ENCODE measurements around the gene MAPK1. TPM values are rescaled to one million over a fixed set of nuclear protein-coding genes. Genes with fewer than 3 reads are reported as not detected.

The MAPK1 gene
- total and polyA plus RNA-seq, 9 of the 15 experiments (the other 6 are each of a cell fraction or from before 2014, with no cell fraction given) = 46.3 to 575 (median 283) TPM

DNA sequence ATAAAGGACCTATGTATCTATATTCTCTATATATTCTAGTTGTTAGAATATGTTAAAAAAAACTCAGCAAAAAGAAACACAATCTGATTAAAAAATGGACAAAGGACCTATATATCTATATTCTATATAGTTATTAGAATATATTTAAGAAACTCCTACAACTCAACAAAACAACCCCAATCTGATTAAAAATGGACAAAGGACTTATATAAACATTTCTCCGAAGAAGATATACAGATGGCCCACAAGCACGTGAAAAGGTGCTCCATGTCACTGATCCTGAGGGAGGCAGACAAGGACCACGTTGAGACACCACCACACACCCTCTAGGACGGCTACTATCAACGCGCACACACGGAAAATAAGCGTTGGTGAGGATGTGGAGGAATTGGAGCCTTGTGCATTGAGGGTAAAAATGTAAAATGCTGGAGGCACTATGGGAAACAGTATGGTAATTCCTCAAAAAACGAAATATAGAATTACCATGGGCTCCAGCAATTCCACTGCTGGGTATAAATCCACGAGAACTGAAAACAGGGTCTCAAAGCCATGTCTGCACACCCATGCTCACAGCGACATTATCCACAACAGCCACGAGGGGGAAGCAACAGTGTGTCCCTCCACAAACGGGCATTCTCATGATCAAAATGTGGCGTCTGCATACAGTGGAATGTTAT is 154.6 kb downstream of the MAPK1 start (continued):
- TF ChIP-seq, protein P1, sequence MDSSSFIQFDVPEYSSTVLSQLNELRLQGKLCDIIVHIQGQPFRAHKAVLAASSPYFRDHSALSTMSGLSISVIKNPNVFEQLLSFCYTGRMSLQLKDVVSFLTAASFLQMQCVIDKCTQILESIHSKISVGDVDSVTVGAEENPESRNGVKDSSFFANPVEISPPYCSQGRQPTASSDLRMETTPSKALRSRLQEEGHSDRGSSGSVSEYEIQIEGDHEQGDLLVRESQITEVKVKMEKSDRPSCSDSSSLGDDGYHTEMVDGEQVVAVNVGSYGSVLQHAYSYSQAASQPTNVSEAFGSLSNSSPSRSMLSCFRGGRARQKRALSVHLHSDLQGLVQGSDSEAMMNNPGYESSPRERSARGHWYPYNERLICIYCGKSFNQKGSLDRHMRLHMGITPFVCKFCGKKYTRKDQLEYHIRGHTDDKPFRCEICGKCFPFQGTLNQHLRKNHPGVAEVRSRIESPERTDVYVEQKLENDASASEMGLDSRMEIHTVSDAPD (CRISPR knock-in tag; IDR thresholded peaks at IDR 0.05) = no peak
- TF ChIP-seq, protein P2, sequence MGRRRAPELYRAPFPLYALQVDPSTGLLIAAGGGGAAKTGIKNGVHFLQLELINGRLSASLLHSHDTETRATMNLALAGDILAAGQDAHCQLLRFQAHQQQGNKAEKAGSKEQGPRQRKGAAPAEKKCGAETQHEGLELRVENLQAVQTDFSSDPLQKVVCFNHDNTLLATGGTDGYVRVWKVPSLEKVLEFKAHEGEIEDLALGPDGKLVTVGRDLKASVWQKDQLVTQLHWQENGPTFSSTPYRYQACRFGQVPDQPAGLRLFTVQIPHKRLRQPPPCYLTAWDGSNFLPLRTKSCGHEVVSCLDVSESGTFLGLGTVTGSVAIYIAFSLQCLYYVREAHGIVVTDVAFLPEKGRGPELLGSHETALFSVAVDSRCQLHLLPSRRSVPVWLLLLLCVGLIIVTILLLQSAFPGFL (CRISPR knock-in tag; IDR thresholded peaks at IDR 0.05) = no peak
- TF ChIP-seq FOXJ2 (tag; IDR thresholded peaks at IDR 0.05) (no peak), SMAD1 (IDR thresholded peaks at IDR 0.05; ENCODE audit: low read depth, low read length, partially characterized antibody) (no peak), RBM39 (optimal IDR thresholded peaks at IDR 0.05; ENCODE audit: low read depth, low read length) (peak; percentile 95), EZH2 (IDR thresholded peaks at IDR 0.05; ENCODE audit: borderline replicate concordance, low read depth, low read length) (no peak), ZBED1 (IDR thresholded peaks at IDR 0.05) (no peak), ZNF551 (CRISPR knock-in tag; IDR thresholded peaks at IDR 0.05) (no peak), ADNP (tag; IDR thresholded peaks at IDR 0.05) (no peak), NELFE (IDR thresholded peaks at IDR 0.05; ENCODE audit: insufficient read depth, insufficient read length) (no peak), THAP7 (CRISPR knock-in tag; IDR thresholded peaks at IDR 0.05) (no peak), POLR2AphosphoS2 (IDR thresholded peaks at IDR 0.05; ENCODE audit: low read length) (0 out of 2 replicates have a peak, but pooled peaks have one; percentile 62), RCOR1 (IDR thresholded peaks at IDR 0.05; ENCODE audit: borderline replicate concordance in 1 of 2, low read depth in 2 of 2, low read length in 2 of 2) (peak in 1 of 2 experiments; percentile 80; a peak in 3 of 4 replicates), TAL1 (IDR thresholded peaks at IDR 0.05) (no peak), MTA3 (IDR thresholded peaks at IDR 0.05; ENCODE audit: borderline replicate concordance) (no peak), PTTG1 (tag; IDR thresholded peaks at IDR 0.05; ENCODE audit: low read depth) (no peak), SLC30A9 (CRISPR knock-in tag; IDR thresholded peaks at IDR 0.05) (no peak), SRSF9 (IDR thresholded peaks at IDR 0.05; ENCODE audit: borderline replicate concordance, low read depth, low read length) (no peak), CEBPZ (IDR thresholded peaks at IDR 0.05; ENCODE audit: borderline replicate concordance, low read depth, low read length) (no peak), ZNF512 (tag; IDR thresholded peaks at IDR 0.05) (no peak), KAT8 (IDR thresholded peaks at IDR 0.05; ENCODE audit: low read depth) (no peak), CSDE1 (IDR thresholded peaks at IDR 0.05) (no peak)
